IPS DF 6.9 (cell line): ENCODE results near the gene ATG10.
"Not testable (repeated sequence)": the region's sequence is repeated elsewhere in the genome, so short reads cannot be mapped to it uniquely, and the experiment has no call there.

Experiments
- DNase-seq: peaks from one replicate; pipeline ENCODE4 v3.0.0-alpha.2; 2013; ENCODE audit warnings: low read depth, low spot score
- H3K27ac ChIP-seq: one replicate; pipeline ENCODE4 v1.5.1; 2013; ENCODE audit warnings: low read length, control low read depth
- H3K27me3 ChIP-seq: 2 replicates; pipeline ENCODE4 v1.6.1; 2013; ENCODE audit warnings: mild to moderate bottlenecking, low read length; ENCODE audit not compliant: control insufficient read depth, insufficient read depth
- H3K36me3 ChIP-seq: 2 replicates; pipeline ENCODE4 v1.6.1; 2013; ENCODE audit warnings: low read length; ENCODE audit not compliant: control insufficient read depth, insufficient read depth
- H3K4me1 ChIP-seq: 2 replicates; pipeline ENCODE4 v1.6.1; 2013; ENCODE audit warnings: low read length; ENCODE audit not compliant: control insufficient read depth, insufficient read depth
- H3K4me3 ChIP-seq: 2 replicates; pipeline ENCODE4 v1.5.1; 2013; ENCODE audit warnings: mild to moderate bottlenecking, low read length
- H3K9me3 ChIP-seq: 2 replicates; pipeline ENCODE4 v1.6.1; 2013; ENCODE audit warnings: low read length, inconsistent platforms; ENCODE audit not compliant: control insufficient read depth, insufficient read depth
- WGBS: extraction: QIAGEN DNeasy Blood & Tissue Kit; methylation state at CpG from one replicate; pipeline ENCODE4 v1.1.7; 2013; ENCODE audit warnings: mixed read lengths, missing lambda C conversion rate; ENCODE audit not compliant: insufficient read length, insufficient coverage; 5-methylcytosine and 5-hydroxymethylcytosine counted together

ATG10 gene

GRCh38 chr5:82011761-82012160 lies 39.9 kb downstream of the ATG10 start:
- Histone ChIP-seq H3K4me1 (no peaks in the 10 kb centered on the region; the same call in 1 of the 2 replicates), H3K27me3 (no peaks in the 10 kb centered on the region), H3K9me3 (no peaks in the 10 kb centered on the region), H3K27ac (no peak overlapping the region), H3K36me3 (no peaks in the 10 kb centered on the region), H3K4me3 (no peak overlapping the region)
- no CpG with 5 or more reads among the region's 1 CpG for WGBS
- no peak for DNase-seq

GRCh38 chr5:82014644-82015043 lies 42.8 kb downstream of the ATG10 start:
- H3K9me3 ChIP-seq, H3K27me3 ChIP-seq, H3K36me3 ChIP-seq, DNase-seq, H3K4me1 ChIP-seq, H3K27ac ChIP-seq, H3K4me3 ChIP-seq: not testable (repeated sequence)
- WGBS = no CpG with 5 or more reads among the region's 4 CpGs

GRCh38 chr5:82018462-82018861 lies 46.6 kb downstream of the ATG10 start:
- DNase-seq = no peak

GRCh38 chr5:82019342-82020138 lies 47.7 kb downstream of the ATG10 start:
- no CpG with 5 or more reads among the region's 5 CpGs for WGBS
- Histone ChIP-seq H3K4me3 (no peak overlapping the region), H3K4me1 (peaks cover 3% of the 10 kb centered on the region; the same call in 1 of the 2 replicates), H3K36me3 (no peaks in the 10 kb centered on the region), H3K9me3 (no peaks in the 10 kb centered on the region), H3K27me3 (no peaks in the 10 kb centered on the region), H3K27ac (no peak overlapping the region)
- no peak for DNase-seq

More at GRCh38 chr5:82018462-82018861, 46.6 kb downstream of the ATG10 start:
- Histone ChIP-seq H3K36me3 (no peaks in the 10 kb centered on the region), H3K4me3 (no peak overlapping the region), H3K27ac (no peak overlapping the region), H3K9me3 (no peaks in the 10 kb centered on the region), H3K27me3 (no peaks in the 10 kb centered on the region), H3K4me1 (0 out of 2 replicates have a peak, but pooled peaks cover 2% of the 10 kb centered on the region)
- WGBS = no CpG with 5 or more reads among the region's 1 CpG

GRCh38 chr5:82022499-82022898 lies 50.7 kb downstream of the ATG10 start:
- Histone ChIP-seq H3K4me3 (no peak overlapping the region), H3K27ac (no peak overlapping the region), H3K27me3 (no peaks in the 10 kb centered on the region), H3K4me1 (peaks cover 3% of the 10 kb centered on the region; the same call in 1 of the 2 replicates), H3K9me3 (no peaks in the 10 kb centered on the region), H3K36me3 (no peaks in the 10 kb centered on the region)
- no peak for DNase-seq
- WGBS = no CpG with 5 or more reads among the region's 1 CpG

- Histone ChIP-seq H3K4me3 (no peak overlapping the region), H3K27me3 (no peaks in the 10 kb centered on the region), H3K4me1 (peaks cover 1% of the 10 kb centered on the region; the same call in 1 of the 2 replicates), H3K27ac (no peak overlapping the region), H3K36me3 (no peaks in the 10 kb centered on the region), H3K9me3 (no peaks in the 10 kb centered on the region)
- WGBS = no CpG with 5 or more reads among the region's 3 CpGs
- no peak for DNase-seq
Observed at GRCh38 chr5:82023644-82024043, 51.8 kb downstream of the ATG10 start.

- no peaks in the 10 kb centered on the region for H3K36me3 ChIP-seq
- no peak overlapping the region for H3K4me3 ChIP-seq
- H3K27me3 ChIP-seq = no peaks in the 10 kb centered on the region
- no peaks in the 10 kb centered on the region for H3K9me3 ChIP-seq
- DNase-seq = peak; percentile 20
- WGBS = no CpG with 5 or more reads among the region's 4 CpGs
- no peak overlapping the region for H3K27ac ChIP-seq
- peaks cover 7% of the 10 kb centered on the region for H3K4me1 ChIP-seq
Observed at GRCh38 chr5:82031220-82032119, 59.6 kb downstream of the ATG10 start.

- H3K4me3 ChIP-seq, H3K4me1 ChIP-seq, H3K9me3 ChIP-seq, H3K27me3 ChIP-seq, H3K27ac ChIP-seq, DNase-seq, H3K36me3 ChIP-seq: not testable (repeated sequence)
- no CpG with 5 or more reads among the region's 1 CpG for WGBS
Observed at GRCh38 chr5:82042894-82043293, 71.1 kb downstream of the ATG10 start.

- H3K27me3 ChIP-seq = no peaks in the 10 kb centered on the region
- H3K9me3 ChIP-seq = peaks cover 5% of the 10 kb centered on the region
- no CpG with 5 or more reads among the region's 2 CpGs for WGBS
- DNase-seq = no peak
- no peak overlapping the region for H3K27ac ChIP-seq
- no peak overlapping the region for H3K4me3 ChIP-seq
- H3K36me3 ChIP-seq = no peaks in the 10 kb centered on the region
- no peaks in the 10 kb centered on the region for H3K4me1 ChIP-seq
Observed at GRCh38 chr5:82044010-82044409, 72.2 kb downstream of the ATG10 start.

- Histone ChIP-seq H3K4me3 (no peak overlapping the region), H3K27me3 (no peaks in the 10 kb centered on the region), H3K4me1 (no peaks in the 10 kb centered on the region), H3K9me3 (peaks cover 5% of the 10 kb centered on the region), H3K36me3 (no peaks in the 10 kb centered on the region), H3K27ac (no peak overlapping the region)
- DNase-seq = no peak
- no CpG with 5 or more reads among the region's 3 CpGs for WGBS
Observed at GRCh38 chr5:82045554-82046275, 73.9 kb downstream of the ATG10 start.
